H9 (cell line): ENCODE data around the gene TRAP1. TPM values are rescaled to one million over a fixed set of nuclear protein-coding genes. Genes with fewer than 3 reads are reported as not detected.
A peak's percentile ranks its signal among the peaks of the same experiment; 100 is the strongest.

ENCODE experiments used
- DNase-seq: peaks from one replicate; pipeline ENCODE4 v3.0.0-alpha.2; 2017
- H2AFZ ChIP-seq: one replicate; pipeline ENCODE4 v1.6.1; 2013; ENCODE audit warnings: mild to moderate bottlenecking, low read length, control low read depth, moderate library complexity
- H2AK5ac ChIP-seq: 2 replicates; pipeline ENCODE4 v1.6.1; 2013; ENCODE audit warnings: low read length, control low read depth, mixed read lengths; ENCODE audit not compliant: insufficient read length
- H2BK120ac ChIP-seq: one replicate; pipeline ENCODE4 v1.6.1; 2013; ENCODE audit warnings: low read depth, mild to moderate bottlenecking, low read length, control low read depth, inconsistent platforms; ENCODE audit not compliant: poor library complexity, severe bottlenecking
- H2BK12ac ChIP-seq: 2 replicates; pipeline ENCODE4 v1.6.1; 2013; ENCODE audit warnings: low read length, control low read depth, mixed read lengths, low read depth; ENCODE audit not compliant: insufficient read length
- H2BK15ac ChIP-seq: 2 replicates; pipeline ENCODE4 v1.6.1; 2013; ENCODE audit warnings: low read depth, low read length, control low read depth
- H2BK20ac ChIP-seq: one replicate; pipeline ENCODE4 v1.6.1; 2013; ENCODE audit warnings: low read depth, mild to moderate bottlenecking, low read length, control low read depth, inconsistent platforms; ENCODE audit not compliant: poor library complexity, severe bottlenecking
- H2BK5ac ChIP-seq: 2 replicates; pipeline ENCODE4 v1.6.1; 2013; ENCODE audit warnings: low read length, control low read depth, mixed read lengths; ENCODE audit not compliant: insufficient read length
- H3K14ac ChIP-seq: 2 replicates; pipeline ENCODE4 v1.6.1; 2013; ENCODE audit warnings: low read length, control low read depth; ENCODE audit not compliant: insufficient read depth
- H3K18ac ChIP-seq: 2 replicates; pipeline ENCODE4 v1.6.1; 2013; ENCODE audit warnings: low read depth, mild to moderate bottlenecking, mixed read lengths, low read length, control low read depth; ENCODE audit not compliant: insufficient read length
- H3K23ac ChIP-seq: 2 replicates; pipeline ENCODE4 v1.6.1; 2013; ENCODE audit warnings: low read length, control low read depth, mixed read lengths, low read depth; ENCODE audit not compliant: insufficient read length
- H3K23me2 ChIP-seq: 2 replicates; pipeline ENCODE4 v1.6.1; 2013; ENCODE audit warnings: low read depth, mild to moderate bottlenecking, mixed read lengths, low read length, control low read depth; ENCODE audit not compliant: insufficient read length, poor library complexity, severe bottlenecking
- H3K27ac ChIP-seq: 2 replicates; pipeline ENCODE4 v1.5.1; 2013; ENCODE audit warnings: low read length, control low read depth, mixed read lengths, low read depth; ENCODE audit not compliant: insufficient read length
- H3K27me3 ChIP-seq: 2 replicates; pipeline ENCODE4 v1.6.1; 2013; ENCODE audit warnings: low read length, control low read depth, inconsistent platforms; ENCODE audit not compliant: insufficient read depth
- H3K4ac ChIP-seq: 2 replicates; pipeline ENCODE4 v1.6.1; 2013; ENCODE audit warnings: low read depth, mild to moderate bottlenecking, control low read depth, inconsistent platforms, low read length, moderate library complexity
- H3K4me1 ChIP-seq: 2 replicates; pipeline ENCODE4 v1.6.1; 2013; ENCODE audit warnings: low read length, control low read depth, inconsistent platforms; ENCODE audit not compliant: insufficient read depth
- H3K4me2 ChIP-seq: 2 replicates; pipeline ENCODE4 v1.6.1; 2013; ENCODE audit warnings: low read length, control low read depth, mixed read lengths; ENCODE audit not compliant: insufficient read length, insufficient read depth
- H3K56ac ChIP-seq: 2 replicates; pipeline ENCODE4 v1.6.1; 2013; ENCODE audit warnings: low read depth, mild to moderate bottlenecking, mixed read lengths, low read length, control low read depth; ENCODE audit not compliant: insufficient read length
- H3K79me1 ChIP-seq: 2 replicates; pipeline ENCODE4 v1.6.1; 2013; ENCODE audit warnings: low read depth, mild to moderate bottlenecking, moderate library complexity, low read length, control low read depth, inconsistent platforms; ENCODE audit not compliant: insufficient read depth, poor library complexity, severe bottlenecking
- H3K79me2 ChIP-seq: 2 replicates; pipeline ENCODE4 v1.6.1; 2013; ENCODE audit warnings: low read length, control low read depth, inconsistent platforms; ENCODE audit not compliant: insufficient read depth
- H3K9ac ChIP-seq: 2 replicates; pipeline ENCODE4 v1.6.1; 2013; ENCODE audit warnings: low read length, control low read depth, mixed read lengths; ENCODE audit not compliant: insufficient read length; ENCODE audit errors: extremely low read depth
- H3K9me3 ChIP-seq: one replicate; pipeline ENCODE4 v1.6.1; 2013; ENCODE audit warnings: low read depth, low read length, inconsistent platforms; ENCODE audit not compliant: control insufficient read depth
- H3T11ph ChIP-seq: one replicate; pipeline ENCODE4 v1.6.1; 2013; ENCODE audit warnings: mild to moderate bottlenecking, low read length, control low read depth, inconsistent platforms
- H4K20me1 ChIP-seq: one replicate; pipeline ENCODE4 v1.6.1; 2013; ENCODE audit not compliant: control insufficient read depth, insufficient read length, insufficient read depth
- H4K5ac ChIP-seq: 2 replicates; pipeline ENCODE4 v1.6.1; 2013; ENCODE audit warnings: low read depth, mild to moderate bottlenecking, mixed read lengths, low read length, control low read depth; ENCODE audit not compliant: insufficient read length
- H4K8ac ChIP-seq: replicated peaks from 2 replicates; pipeline ENCODE4 v1.6.1; 2013; ENCODE audit warnings: low read length, control low read depth, mixed read lengths, low read depth; ENCODE audit not compliant: insufficient read length
- H4K91ac ChIP-seq: 2 replicates; pipeline ENCODE4 v1.6.1; 2013; ENCODE audit warnings: low read depth, mild to moderate bottlenecking, moderate library complexity, mixed read lengths, low read length, control low read depth; ENCODE audit not compliant: insufficient read length
- H3K27ac Mint-ChIP-seq, 3 experiments: 2 replicates in 2 of 3; 3 replicates in 1 of 3; pipeline ENCODE4 v1.8.0; 2020 to 2021; ENCODE audit warnings: mixed read lengths in 3 of 3, mild to moderate bottlenecking in 1 of 3, moderate library complexity in 1 of 3
- H3K27me3 Mint-ChIP-seq: 2 replicates; pipeline ENCODE4 v1.8.0; 2021; ENCODE audit warnings: low read depth, mild to moderate bottlenecking, moderate library complexity, mixed read lengths
- H3K36me3 Mint-ChIP-seq, 3 experiments: 2 replicates in 2 of 3; 3 replicates in 1 of 3; pipeline ENCODE4 v1.8.0; 2020 to 2021; ENCODE audit warnings: low read depth in 3 of 3, mixed read lengths in 3 of 3; ENCODE audit not compliant: insufficient read depth in 1 of 3
- H3K4me1 Mint-ChIP-seq, 2 experiments: 2 replicates each; pipeline ENCODE4 v1.8.0; 2020; ENCODE audit warnings: mixed read lengths in 2 of 2
- H3K4me3 Mint-ChIP-seq, 2 experiments: 2 replicates in 1 of 2; 3 replicates in 1 of 2; pipeline ENCODE4 v1.8.0; 2020 to 2021; ENCODE audit warnings: mild to moderate bottlenecking in 2 of 2, mixed read lengths in 2 of 2, moderate library complexity in 1 of 2
- H3K9me3 Mint-ChIP-seq, 2 experiments: 2 replicates in 1 of 2; 3 replicates in 1 of 2; pipeline ENCODE4 v1.8.0; 2020; ENCODE audit warnings: mild to moderate bottlenecking in 2 of 2, mixed read lengths in 2 of 2, moderate library complexity in 1 of 2
- WGBS: extraction: QIAGEN DNeasy Blood & Tissue Kit; methylation state at CpG from one replicate; pipeline ENCODE4 v1.1.7; 2013; ENCODE audit warnings: missing lambda C conversion rate, low lambda C conversion rate, mixed read lengths; ENCODE audit not compliant: insufficient read length; ENCODE audit errors: extremely low coverage; 5-methylcytosine and 5-hydroxymethylcytosine counted together
- total RNA-seq: library from RNA; stranded (reverse); gene quantifications from 2 replicates; pipeline ENCODE4 v1.2.1, GENCODE V29; 2021
- TF ChIP-seq, protein P1 (sequence below): fragments of 200-600 bp; sonication (generic); conservative IDR thresholded peaks from 3 replicates; pipeline ENCODE4 v1.8.0; 2021; ENCODE audit warnings: antibody characterized with exemption, mild to moderate bottlenecking

Gene TRAP1
- total RNA-seq, 1 experiment from 2014 or later = 211 TPM

DNA sequence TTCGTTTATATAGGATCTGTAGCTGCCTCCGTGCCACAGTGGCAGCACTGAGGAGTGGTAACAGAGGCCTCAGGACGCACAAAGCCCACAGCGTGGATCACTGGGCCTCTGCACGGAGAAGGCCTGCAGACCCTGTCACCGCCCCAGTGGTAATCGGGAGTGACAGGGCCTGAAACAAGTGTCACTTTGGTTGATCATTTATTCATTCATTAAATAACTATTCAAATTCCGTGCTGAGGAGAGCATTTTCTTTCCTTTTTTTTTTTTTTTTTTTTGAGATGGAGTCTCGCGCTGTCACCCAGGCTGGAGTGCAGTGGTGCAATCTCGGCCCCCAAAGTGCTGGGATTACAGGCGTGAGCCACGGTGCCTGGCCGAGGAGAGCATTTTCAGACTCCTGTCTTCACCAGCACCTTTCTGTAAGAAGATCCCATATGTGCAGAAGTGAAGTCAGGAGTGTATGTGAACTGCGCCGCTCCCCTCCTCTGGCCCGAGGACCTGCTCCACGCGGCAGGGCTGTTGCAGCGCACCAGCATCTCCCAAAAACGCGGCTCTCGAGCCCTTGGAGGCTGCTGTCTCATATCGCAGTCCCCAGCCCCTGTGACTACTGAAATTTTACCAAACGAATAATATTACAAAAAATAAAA is 44.9 kb upstream of the TRAP1 start:
- H4K91ac ChIP-seq = no peak overlapping the region
- Mint-ChIP-seq H3K27me3 (no peaks in the 10 kb centered on the region), H3K9me3 (no peaks in the 10 kb centered on the region), H3K4me3 (no peak overlapping the region), H3K27ac (peak overlapping the region in 1 of 3 experiments; percentile 24; a peak in 1 of 7 replicates), H3K4me1 (no peaks in the 10 kb centered on the region), H3K36me3 (peaks cover 12 to 85% (median 54%) of the 10 kb centered on the region in 3 experiments; a peak in 6 of 7 replicates)
- no peak overlapping the region for H3K23ac ChIP-seq
- no peaks in the 10 kb centered on the region for H3K9me3 ChIP-seq
- no peak overlapping the region for H3K27ac ChIP-seq
- H4K5ac ChIP-seq = no peak overlapping the region
- no peak overlapping the region for H2AK5ac ChIP-seq
- no peak overlapping the region for H3K14ac ChIP-seq
- peaks cover 6% of the 10 kb centered on the region for H3K79me1 ChIP-seq
- H4K8ac ChIP-seq = no peak overlapping the region
- H3K79me2 ChIP-seq = no peaks in the 10 kb centered on the region
- H3T11ph ChIP-seq = no peak overlapping the region
- H3K9ac ChIP-seq = no peak overlapping the region
- no peaks in the 10 kb centered on the region for H3K4me1 ChIP-seq
- no peak overlapping the region for H3K18ac ChIP-seq
- TF ChIP-seq, protein P1, sequence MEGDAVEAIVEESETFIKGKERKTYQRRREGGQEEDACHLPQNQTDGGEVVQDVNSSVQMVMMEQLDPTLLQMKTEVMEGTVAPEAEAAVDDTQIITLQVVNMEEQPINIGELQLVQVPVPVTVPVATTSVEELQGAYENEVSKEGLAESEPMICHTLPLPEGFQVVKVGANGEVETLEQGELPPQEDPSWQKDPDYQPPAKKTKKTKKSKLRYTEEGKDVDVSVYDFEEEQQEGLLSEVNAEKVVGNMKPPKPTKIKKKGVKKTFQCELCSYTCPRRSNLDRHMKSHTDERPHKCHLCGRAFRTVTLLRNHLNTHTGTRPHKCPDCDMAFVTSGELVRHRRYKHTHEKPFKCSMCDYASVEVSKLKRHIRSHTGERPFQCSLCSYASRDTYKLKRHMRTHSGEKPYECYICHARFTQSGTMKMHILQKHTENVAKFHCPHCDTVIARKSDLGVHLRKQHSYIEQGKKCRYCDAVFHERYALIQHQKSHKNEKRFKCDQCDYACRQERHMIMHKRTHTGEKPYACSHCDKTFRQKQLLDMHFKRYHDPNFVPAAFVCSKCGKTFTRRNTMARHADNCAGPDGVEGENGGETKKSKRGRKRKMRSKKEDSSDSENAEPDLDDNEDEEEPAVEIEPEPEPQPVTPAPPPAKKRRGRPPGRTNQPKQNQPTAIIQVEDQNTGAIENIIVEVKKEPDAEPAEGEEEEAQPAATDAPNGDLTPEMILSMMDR = no peak
- H2BK15ac ChIP-seq = no peak overlapping the region
- H2BK20ac ChIP-seq = no peak overlapping the region
- WGBS = no CpG with 5 or more reads among the region's 25 CpGs
- H2AFZ ChIP-seq = no peak overlapping the region
- no peak overlapping the region for H3K4me2 ChIP-seq
- no peak overlapping the region for H3K56ac ChIP-seq
- H3K23me2 ChIP-seq = no peaks in the 10 kb centered on the region
- DNase-seq = no peak
- no peak overlapping the region for H3K4ac ChIP-seq
- no peaks in the 10 kb centered on the region for H4K20me1 ChIP-seq
- H2BK5ac ChIP-seq = no peak overlapping the region
- no peak overlapping the region for H2BK12ac ChIP-seq
- H3K27me3 ChIP-seq = no peaks in the 10 kb centered on the region
- no peak overlapping the region for H2BK120ac ChIP-seq
